Measurements from ENCODE around the gene MED13L.

MED13L gene

GRCh38 chr12:116145451-116145850, 132.0 kb downstream of the MED13L start:
- H3K4me3 ChIP-seq (replicated peaks; ENCODE audit: low read depth, low read length): no peak overlapping the region
- TF ChIP-seq CTCF (IDR thresholded peaks at IDR 0.05; ENCODE audit: low read length, missing control alignments): no peak
- DNase-seq (ENCODE audit: low read depth): no peak

GRCh38 chr12:116144384-116144783, 133.1 kb downstream of the MED13L start:
- DNase-seq (ENCODE audit: low read depth): no peak
- TF ChIP-seq CTCF (IDR thresholded peaks at IDR 0.05; ENCODE audit: low read length, missing control alignments): no peak
- no peak overlapping the region for H3K4me3 ChIP-seq (replicated peaks; ENCODE audit: low read depth, low read length)

DNA sequence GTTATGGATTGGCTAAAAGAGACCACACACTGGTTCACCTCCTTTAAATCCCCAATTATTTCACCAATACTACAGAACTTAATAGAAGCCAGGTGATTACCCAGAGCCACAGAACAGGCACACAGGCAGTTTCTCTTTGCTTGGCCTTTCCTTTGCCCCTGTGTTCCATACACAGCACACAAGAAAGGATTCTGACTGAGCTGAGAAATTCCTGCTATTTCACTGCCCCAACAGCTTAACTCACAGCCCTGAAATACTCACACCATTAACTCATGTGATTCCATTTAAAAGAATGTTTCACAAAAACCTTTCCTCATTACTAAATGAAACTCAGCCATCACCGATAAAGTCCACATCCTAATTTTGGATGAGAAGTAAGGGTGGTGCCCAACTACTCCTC, 133.6 kb downstream of the MED13L start:
- no peak overlapping the region for H3K4me3 ChIP-seq (replicated peaks; ENCODE audit: low read depth, low read length)
- TF ChIP-seq CTCF (IDR thresholded peaks at IDR 0.05; ENCODE audit: low read length, missing control alignments): no peak
- DNase-seq (ENCODE audit: low read depth): peak; percentile 59

DNA sequence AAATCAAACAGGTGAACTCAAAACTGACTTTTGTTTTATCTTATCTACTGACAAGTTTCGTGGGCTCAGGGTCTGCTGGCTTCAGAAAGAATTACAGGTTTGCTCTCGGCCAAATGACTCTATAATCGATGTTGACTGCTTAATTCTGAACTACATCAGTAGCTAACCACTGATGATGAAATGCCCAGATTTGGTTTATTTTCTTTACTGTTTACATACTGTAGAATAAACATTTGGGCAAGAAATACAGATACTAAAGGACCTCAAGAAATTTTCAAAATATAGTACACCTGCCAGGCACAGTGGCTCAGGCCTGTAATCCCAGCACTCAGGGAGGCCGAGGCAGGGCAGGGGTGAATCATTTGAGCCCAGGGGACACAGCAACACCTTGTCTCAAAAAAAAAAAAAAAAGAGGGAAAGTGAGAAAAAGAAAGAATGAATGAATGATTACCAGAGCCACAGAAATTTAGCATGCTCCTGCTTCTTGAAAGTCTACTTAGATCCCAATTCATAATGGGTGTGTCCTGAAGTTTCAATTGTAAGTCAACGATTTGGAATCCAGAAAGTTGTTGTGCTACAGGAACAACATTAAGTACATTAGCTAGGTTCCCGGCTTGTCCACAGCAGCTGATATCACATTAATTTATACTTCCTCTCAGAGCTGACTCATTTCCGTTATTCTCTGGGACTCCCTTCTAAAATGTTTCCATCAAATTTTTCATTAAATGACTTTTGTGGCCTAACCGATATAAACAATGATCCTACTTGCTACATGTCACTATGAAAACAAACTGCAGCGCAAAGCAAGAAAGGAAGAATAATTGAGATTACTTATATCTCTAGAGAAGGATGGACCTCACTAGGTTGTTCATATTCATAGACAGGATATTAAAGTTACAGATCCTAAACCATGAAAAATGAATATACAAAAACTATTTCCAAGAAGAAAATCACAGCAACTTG, 134.3 kb downstream of the MED13L start:
- H3K4me3 ChIP-seq (replicated peaks; ENCODE audit: low read depth, low read length): no peak overlapping the region
- no peak for TF ChIP-seq CTCF (IDR thresholded peaks at IDR 0.05; ENCODE audit: low read length, missing control alignments)
- DNase-seq (ENCODE audit: low read depth): peak; percentile 83

GRCh38 chr12:116141833-116142162, 135.7 kb downstream of the MED13L start:
- no peak overlapping the region for H3K4me3 ChIP-seq (replicated peaks; ENCODE audit: low read depth, low read length)
- TF ChIP-seq CTCF (IDR thresholded peaks at IDR 0.05; ENCODE audit: low read length, missing control alignments): no peak
- DNase-seq (ENCODE audit: low read depth): no peak

- TF ChIP-seq CTCF (IDR thresholded peaks at IDR 0.05; ENCODE audit: low read length, missing control alignments): peak; percentile 23
- H3K4me3 ChIP-seq (replicated peaks; ENCODE audit: low read depth, low read length): no peak overlapping the region
- no peak for DNase-seq (ENCODE audit: low read depth)
Observed at GRCh38 chr12:116141110-116141832, 136.2 kb downstream of the MED13L start.
